Measurements from ENCODE around the gene KAT8. TPM values are rescaled to one million over a fixed set of nuclear protein-coding genes. Genes with fewer than 3 reads are reported as not detected.

The KAT8 gene
- total and polyA plus RNA-seq, 9 of the 15 experiments (the other 6 are each of a cell fraction or from before 2014, with no cell fraction given) = 10.0 to 98.5 (median 76.4) TPM

- TF ChIP-seq, protein P1, sequence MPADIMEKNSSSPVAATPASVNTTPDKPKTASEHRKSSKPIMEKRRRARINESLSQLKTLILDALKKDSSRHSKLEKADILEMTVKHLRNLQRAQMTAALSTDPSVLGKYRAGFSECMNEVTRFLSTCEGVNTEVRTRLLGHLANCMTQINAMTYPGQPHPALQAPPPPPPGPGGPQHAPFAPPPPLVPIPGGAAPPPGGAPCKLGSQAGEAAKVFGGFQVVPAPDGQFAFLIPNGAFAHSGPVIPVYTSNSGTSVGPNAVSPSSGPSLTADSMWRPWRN (IDR thresholded peaks at IDR 0.05; ENCODE audit: low read depth) = peak; percentile 60; the same call in 1 of the 2 replicates
- no peak for TF ChIP-seq GTF2E2 (tag; IDR thresholded peaks at IDR 0.05)
- TF ChIP-seq BRD4 (IDR thresholded peaks at IDR 0.05) = no peak
- no peak for TF ChIP-seq LARP7 (IDR thresholded peaks at IDR 0.05)
- no peak for TF ChIP-seq BRD9 (IDR thresholded peaks at IDR 0.05; ENCODE audit: low read depth, partially characterized antibody)
- TF ChIP-seq ZBTB12 (CRISPR knock-in tag; IDR thresholded peaks at IDR 0.05) = no peak
- TF ChIP-seq, protein P2, sequence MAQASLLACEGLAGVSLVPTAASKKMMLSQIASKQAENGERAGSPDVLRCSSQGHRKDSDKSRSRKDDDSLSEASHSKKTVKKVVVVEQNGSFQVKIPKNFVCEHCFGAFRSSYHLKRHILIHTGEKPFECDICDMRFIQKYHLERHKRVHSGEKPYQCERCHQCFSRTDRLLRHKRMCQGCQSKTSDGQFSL (CRISPR knock-in tag; IDR thresholded peaks at IDR 0.05) = no peak
- TF ChIP-seq, protein P2 (tag; IDR thresholded peaks at IDR 0.05) = no peak
- TF ChIP-seq, protein P3, sequence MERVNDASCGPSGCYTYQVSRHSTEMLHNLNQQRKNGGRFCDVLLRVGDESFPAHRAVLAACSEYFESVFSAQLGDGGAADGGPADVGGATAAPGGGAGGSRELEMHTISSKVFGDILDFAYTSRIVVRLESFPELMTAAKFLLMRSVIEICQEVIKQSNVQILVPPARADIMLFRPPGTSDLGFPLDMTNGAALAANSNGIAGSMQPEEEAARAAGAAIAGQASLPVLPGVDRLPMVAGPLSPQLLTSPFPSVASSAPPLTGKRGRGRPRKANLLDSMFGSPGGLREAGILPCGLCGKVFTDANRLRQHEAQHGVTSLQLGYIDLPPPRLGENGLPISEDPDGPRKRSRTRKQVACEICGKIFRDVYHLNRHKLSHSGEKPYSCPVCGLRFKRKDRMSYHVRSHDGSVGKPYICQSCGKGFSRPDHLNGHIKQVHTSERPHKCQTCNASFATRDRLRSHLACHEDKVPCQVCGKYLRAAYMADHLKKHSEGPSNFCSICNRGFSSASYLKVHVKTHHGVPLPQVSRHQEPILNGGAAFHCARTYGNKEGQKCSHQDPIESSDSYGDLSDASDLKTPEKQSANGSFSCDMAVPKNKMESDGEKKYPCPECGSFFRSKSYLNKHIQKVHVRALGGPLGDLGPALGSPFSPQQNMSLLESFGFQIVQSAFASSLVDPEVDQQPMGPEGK (CRISPR knock-in tag; IDR thresholded peaks at IDR 0.05; ENCODE audit: borderline replicate concordance) = no peak
- TF ChIP-seq, protein P4, sequence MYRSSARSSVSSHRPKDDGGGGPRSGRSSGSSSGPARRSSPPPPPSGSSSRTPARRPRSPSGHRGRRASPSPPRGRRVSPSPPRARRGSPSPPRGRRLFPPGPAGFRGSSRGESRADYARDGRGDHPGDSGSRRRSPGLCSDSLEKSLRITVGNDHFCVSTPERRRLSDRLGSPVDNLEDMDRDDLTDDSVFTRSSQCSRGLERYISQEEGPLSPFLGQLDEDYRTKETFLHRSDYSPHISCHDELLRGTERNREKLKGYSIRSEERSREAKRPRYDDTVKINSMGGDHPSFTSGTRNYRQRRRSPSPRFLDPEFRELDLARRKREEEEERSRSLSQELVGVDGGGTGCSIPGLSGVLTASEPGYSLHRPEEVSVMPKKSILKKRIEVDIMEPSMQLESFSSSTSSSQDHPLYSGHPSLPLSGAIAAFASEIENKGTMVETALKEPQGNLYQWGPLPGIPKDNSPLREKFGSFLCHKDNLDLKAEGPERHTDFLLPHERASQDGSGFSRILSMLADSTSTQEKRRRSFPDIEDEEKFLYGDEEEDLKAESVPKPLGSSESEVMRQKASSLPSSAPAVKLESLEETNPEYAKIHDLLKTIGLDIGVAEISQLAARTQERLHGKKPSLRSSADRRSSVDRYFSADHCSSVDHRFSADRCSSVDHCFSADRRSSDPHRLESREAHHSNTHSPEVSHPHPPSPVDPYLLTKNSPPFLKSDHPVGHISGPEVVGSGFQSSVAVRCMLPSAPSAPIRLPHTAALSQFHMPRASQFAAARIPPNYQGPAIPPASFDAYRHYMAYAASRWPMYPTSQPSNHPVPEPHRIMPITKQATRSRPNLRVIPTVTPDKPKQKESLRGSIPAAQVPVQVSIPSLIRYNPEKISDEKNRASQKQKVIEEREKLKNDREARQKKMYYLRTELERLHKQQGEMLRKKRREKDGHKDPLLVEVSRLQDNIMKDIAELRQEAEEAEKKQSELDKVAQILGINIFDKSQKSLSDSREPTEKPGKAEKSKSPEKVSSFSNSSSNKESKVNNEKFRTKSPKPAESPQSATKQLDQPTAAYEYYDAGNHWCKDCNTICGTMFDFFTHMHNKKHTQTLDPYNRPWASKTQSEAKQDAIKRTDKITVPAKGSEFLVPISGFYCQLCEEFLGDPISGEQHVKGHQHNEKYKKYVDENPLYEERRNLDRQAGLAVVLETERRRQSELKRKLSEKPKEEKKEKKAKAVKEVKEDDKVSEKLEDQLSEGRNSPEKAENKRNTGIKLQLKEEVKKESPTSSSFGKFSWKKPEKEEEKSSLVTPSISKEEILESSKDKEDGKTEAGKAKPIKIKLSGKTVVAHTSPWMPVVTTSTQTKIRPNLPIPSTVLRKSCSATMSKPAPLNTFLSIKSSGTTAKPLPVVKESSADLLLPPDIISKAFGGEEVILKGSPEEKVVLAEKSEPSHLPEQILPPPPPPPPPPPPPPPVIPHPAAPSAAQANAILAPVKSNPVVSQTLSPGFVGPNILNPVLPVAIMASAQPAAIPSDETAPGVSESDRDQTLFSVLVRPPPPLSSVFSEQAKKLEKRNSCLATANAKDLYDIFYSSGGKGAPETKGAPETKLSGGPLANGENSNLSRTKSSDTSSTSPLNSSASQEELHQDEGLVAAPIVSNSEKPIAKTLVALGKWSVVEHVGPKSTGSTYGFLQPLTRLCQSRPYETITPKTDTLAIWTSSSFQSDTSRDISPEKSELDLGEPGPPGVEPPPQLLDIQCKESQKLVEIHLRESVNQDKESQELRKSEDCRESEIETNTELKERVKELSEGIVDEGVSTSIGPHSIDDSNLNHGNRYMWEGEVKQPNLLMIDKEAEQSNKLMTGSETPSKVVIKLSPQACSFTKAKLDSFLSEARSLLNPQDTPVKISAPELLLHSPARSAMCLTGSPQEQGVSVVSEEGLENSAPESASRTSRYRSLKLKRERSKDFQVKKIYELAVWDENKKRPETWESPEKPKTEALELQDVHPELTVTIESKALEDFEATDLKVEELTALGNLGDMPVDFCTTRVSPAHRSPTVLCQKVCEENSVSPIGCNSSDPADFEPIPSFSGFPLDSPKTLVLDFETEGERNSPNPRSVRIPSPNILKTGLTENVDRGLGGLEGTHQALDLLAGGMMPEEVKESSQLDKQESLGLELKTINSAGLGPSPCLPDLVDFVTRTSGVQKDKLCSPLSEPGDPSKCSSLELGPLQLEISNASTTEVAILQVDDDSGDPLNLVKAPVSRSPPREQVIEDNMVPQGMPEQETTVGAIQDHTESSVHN (IDR thresholded peaks at IDR 0.05; ENCODE audit: borderline replicate concordance in 1 of 2, low read depth in 1 of 2) = peak in 1 of 2 experiments; percentile 41; a peak in 1 of 4 replicates
- TF ChIP-seq ZNF384 (IDR thresholded peaks at IDR 0.05; ENCODE audit: low read depth, low read length) = peak; percentile 75
- no peak for TF ChIP-seq CCAR2 (IDR thresholded peaks at IDR 0.05; ENCODE audit: low read depth, low read length)
- no peak for TF ChIP-seq ZNF133 (CRISPR knock-in tag; IDR thresholded peaks at IDR 0.05)
- no peak for TF ChIP-seq MAFG (tag; conservative IDR thresholded peaks at IDR 0.05)
- TF ChIP-seq NELFE (IDR thresholded peaks at IDR 0.05; ENCODE audit: insufficient read depth, insufficient read length) = no peak
These were observed 11.7 kb upstream of the KAT8 start (continued) for GRCh38 chr16:31105677-31106213.
